GM12891 (cell line): ENCODE data around the gene FLT4.

Experiments used
- POLR2A ChIP-seq: IDR thresholded peaks from 2 replicates; pipeline ENCODE4 v1.6.1; 2011; ENCODE audit warnings: low read depth, low read length, control low read depth
- POLR2AphosphoS5 ChIP-seq: IDR thresholded peaks from 2 replicates; pipeline ENCODE4 v1.6.1; 2011; ENCODE audit warnings: low read depth, low read length, control low read depth
- TAF1 ChIP-seq: IDR thresholded peaks from 2 replicates; pipeline ENCODE4 v1.6.1; 2011; ENCODE audit warnings: low read depth, low read length, control low read depth

GRCh38 chr5:180611140-180611850, 38.1 kb downstream of the FLT4 start:
- TF ChIP-seq POLR2AphosphoS5: no peak
- TF ChIP-seq POLR2A: no peak
- no peak for TF ChIP-seq TAF1
